ENCODE measurements around the gene ID4.

- TF ChIP-seq CTCF (tag by site-specific recombination; IDR thresholded peaks at IDR 0.05) (no peak), PRDM4 (tag by site-specific recombination; IDR thresholded peaks at IDR 0.05) (no peak), ATF2 (tag by site-specific recombination; IDR thresholded peaks at IDR 0.05; ENCODE audit: low read depth) (no peak), ZBTB17 (tag by site-specific recombination; IDR thresholded peaks at IDR 0.05) (no peak)
Observed at GRCh38 chr6:19833947-19834346, 3.2 kb upstream of the ID4 start.
